SK-N-SH (cell line): ENCODE results near the gene HLA-DQA2. TPM values are rescaled to one million over a fixed set of nuclear protein-coding genes. Genes with fewer than 3 reads are reported as not detected.

Source experiments
- CTCF ChIA-PET: fragments of 300-600, 350-600 bp; formaldehyde crosslinking; extraction: SDS; loops from one replicate; lab custom pipeline; 2021; lab: Yijun Ruan, JAX
- POLR2A ChIA-PET: fragments of 350-600 bp; sonication (Branson Sonifier 250); formaldehyde crosslinking; extraction: SDS; loops from one replicate; lab custom pipeline; 2020; ENCODE audit warnings: antibody characterized with exemption, inconsistent platforms; lab: Yijun Ruan, JAX
- DNase-seq: peaks from one replicate; pipeline ENCODE4 v3.0.0; 2012
- H2AFZ ChIP-seq: fragments of 200-600 bp; sonication (generic); 2 replicates; pipeline ENCODE4 v1.8.1; 2016; ENCODE audit warnings: antibody characterized with exemption, mild to moderate bottlenecking, low read depth
- H3F3A ChIP-seq: fragments of 200-600 bp; sonication (generic); replicated peaks from 2 replicates; pipeline ENCODE3; 2016; ENCODE audit warnings: antibody characterized with exemption, mild to moderate bottlenecking; ENCODE audit not compliant: insufficient read depth
- H3K27ac ChIP-seq, 2 experiments: fragments of 200-500 bp in 1 of 2; fragments of 200-600 bp in 1 of 2; sonication (Bioruptor generic) in 1 of 2; sonication (generic), shearing (Covaris generic) in 1 of 2; 2 replicates each; pipeline versions ENCODE4 v1.5.1 to v1.6.1; 2014 to 2016; ENCODE audit warnings: low read depth in 2 of 2, inconsistent platforms in 1 of 2, low read length in 1 of 2, mild to moderate bottlenecking in 1 of 2, mixed read lengths in 1 of 2
- H3K27me3 ChIP-seq: fragments of 200-600 bp; sonication (generic), shearing (Covaris generic); 2 replicates; pipeline ENCODE4 v1.6.1; 2016; ENCODE audit warnings: mixed run types; ENCODE audit not compliant: insufficient read depth
- H3K36me3 ChIP-seq, 2 experiments: fragments of 200-500 bp in 1 of 2; fragments of 200-600 bp in 1 of 2; sonication (Bioruptor generic) in 1 of 2; sonication (generic) in 1 of 2; replicated peaks in 1 of 2; 2 replicates each; pipeline versions ENCODE3 to v1.5.1; 2014 to 2016; ENCODE audit warnings: low read length in 1 of 2, mild to moderate bottlenecking in 1 of 2; ENCODE audit not compliant: insufficient read depth in 2 of 2, control insufficient read depth in 1 of 2
- H3K4me1 ChIP-seq, 2 experiments: fragments of 200-500 bp in 1 of 2; fragments of 200-600 bp in 1 of 2; sonication (Bioruptor generic) in 1 of 2; sonication (generic), shearing (Covaris generic) in 1 of 2; 2 replicates each; pipeline versions ENCODE4 v1.5.1 to v1.6.1; 2014 to 2016; ENCODE audit warnings: low read depth in 1 of 2, low read length in 1 of 2, mixed run types in 1 of 2; ENCODE audit not compliant: insufficient read depth in 2 of 2, control insufficient read depth in 1 of 2
- H3K4me2 ChIP-seq: fragments of 200-600 bp; sonication (generic), shearing (Covaris generic); 2 replicates; pipeline ENCODE4 v1.6.1; 2017; ENCODE audit warnings: mixed run types
- H3K4me3 ChIP-seq, 2 experiments: fragments of 200-500 bp in 1 of 2; fragments of 200-600 bp in 1 of 2; sonication (Bioruptor generic) in 1 of 2; sonication (generic), shearing (Covaris generic) in 1 of 2; 2 replicates each; pipeline versions ENCODE4 v1.5.1 to v1.8.1; 2014 to 2016; ENCODE audit warnings: low read depth in 2 of 2, inconsistent platforms in 1 of 2, low read length in 1 of 2, mild to moderate bottlenecking in 1 of 2, mixed read lengths in 1 of 2, moderate library complexity in 1 of 2
- H3K79me2 ChIP-seq: fragments of 200-600 bp; sonication (generic); 2 replicates; pipeline ENCODE4 v1.8.1; 2017; ENCODE audit warnings: mild to moderate bottlenecking; ENCODE audit not compliant: insufficient read depth
- H3K9ac ChIP-seq: fragments of 200-600 bp; sonication (generic); 2 replicates; pipeline ENCODE4 v1.6.1; 2017; ENCODE audit warnings: mixed run types
- H3K9me2 ChIP-seq: fragments of 200-600 bp; sonication (generic); 2 replicates; pipeline ENCODE4 v1.6.1; 2017; ENCODE audit warnings: mixed run types
- H3K9me3 ChIP-seq: fragments of 200-600 bp; sonication (generic); 2 replicates; pipeline ENCODE4 v1.6.1; 2017; ENCODE audit warnings: mixed run types, mild to moderate bottlenecking, moderate library complexity
- H4K20me1 ChIP-seq: fragments of 200-600 bp; sonication (generic); 2 replicates; pipeline ENCODE4 v1.6.1; 2017; ENCODE audit warnings: mild to moderate bottlenecking, mixed run types; ENCODE audit not compliant: insufficient read depth
- ELF1 ChIP-seq: IDR thresholded peaks from 2 replicates; pipeline ENCODE4 v1.4.0; 2012
- EP300 ChIP-seq, 2 experiments: IDR thresholded peaks; 2 replicates each; pipeline versions ENCODE4 v1.4.0 to v1.6.1; 2012; ENCODE audit warnings: borderline replicate concordance in 1 of 2, low read depth in 1 of 2, low read length in 1 of 2
- EZH2phosphoT487 ChIP-seq: fragments of 200-600 bp; sonication (generic); IDR thresholded peaks from 2 replicates; pipeline ENCODE4 v1.6.1; 2017; ENCODE audit warnings: low read depth, mixed run types, mild to moderate bottlenecking, antibody characterized with exemption, moderate library complexity, borderline replicate concordance
- FOSL2 ChIP-seq: IDR thresholded peaks from 2 replicates; pipeline ENCODE4 v1.4.0; 2012; ENCODE audit warnings: low read depth, mild to moderate bottlenecking, moderate library complexity, borderline replicate concordance
- FOXM1 ChIP-seq: IDR thresholded peaks from 2 replicates; pipeline ENCODE4 v1.4.0; 2012; ENCODE audit warnings: low read depth, mild to moderate bottlenecking
- GABPA ChIP-seq: IDR thresholded peaks from 2 replicates; pipeline ENCODE4 v1.4.0; 2012; ENCODE audit warnings: low read depth, mild to moderate bottlenecking
- JUND ChIP-seq: IDR thresholded peaks from 2 replicates; pipeline ENCODE4 v1.4.0; 2012
- NRF1 ChIP-seq: IDR thresholded peaks from 2 replicates; pipeline ENCODE4 v1.6.1; 2012; ENCODE audit warnings: low read depth, mild to moderate bottlenecking, low read length
- POLR2AphosphoS5 ChIP-seq: IDR thresholded peaks from 2 replicates; pipeline ENCODE4 v1.6.1; 2012; ENCODE audit warnings: low read depth, low read length
- RAD21 ChIP-seq: IDR thresholded peaks from 2 replicates; pipeline ENCODE4 v1.6.1; 2012; ENCODE audit warnings: mild to moderate bottlenecking, low read length
- RCOR1 ChIP-seq: fragments of 150-350 bp; IDR thresholded peaks from 2 replicates; pipeline ENCODE4 v1.6.1; 2017; ENCODE audit warnings: antibody characterized with exemption, low read length
- RFX5 ChIP-seq: IDR thresholded peaks from 2 replicates; pipeline ENCODE4 v1.6.1; 2012; ENCODE audit warnings: mild to moderate bottlenecking, improper control_type of control experiment, low read length
- SMC3 ChIP-seq: IDR thresholded peaks from 2 replicates; pipeline ENCODE4 v1.6.1; 2012; ENCODE audit warnings: low read depth, low read length, improper control_type of control experiment
- TAF1 ChIP-seq: IDR thresholded peaks from 2 replicates; pipeline ENCODE4 v1.6.1; 2012; ENCODE audit warnings: low read depth, mild to moderate bottlenecking, low read length, moderate library complexity, borderline replicate concordance
- WGBS: methylation state at CpG from one replicate; pipeline ENCODE4 v1.1.6; 2017; ENCODE audit warnings: low lambda C conversion rate; 5-methylcytosine and 5-hydroxymethylcytosine counted together
- polyA plus RNA-seq, 3 experiments: library from polyadenylated mRNA; depleted of rRNA; stranded (reverse); fragments of >200 nt; gene quantifications; 2 replicates each; pipeline ENCODE4 v1.2.3, GENCODE V29; 2012
- TF ChIP-seq, protein P1 (sequence below): fragments of 150-350 bp; IDR thresholded peaks from 2 replicates; pipeline ENCODE4 v1.6.1; 2017; ENCODE audit warnings: antibody characterized with exemption, low read length, low read depth, borderline replicate concordance
- TF ChIP-seq, protein P2 (sequence below): IDR thresholded peaks from 2 replicates; pipeline ENCODE4 v1.4.0; 2012; ENCODE audit warnings: low read depth, borderline replicate concordance
- TF ChIP-seq, protein P3 (sequence below): IDR thresholded peaks from 2 replicates; pipeline ENCODE4; 2012

HLA-DQA2 gene
- not detected in 2 replicates for polyA plus RNA-seq (2012; rRNA removed)
- polyA plus RNA-seq (2012; cell fraction: cytosol; rRNA removed): not detected in 2 replicates
- not detected in 2 replicates for polyA plus RNA-seq (2012; cell fraction: nucleus; rRNA removed)

DNA sequence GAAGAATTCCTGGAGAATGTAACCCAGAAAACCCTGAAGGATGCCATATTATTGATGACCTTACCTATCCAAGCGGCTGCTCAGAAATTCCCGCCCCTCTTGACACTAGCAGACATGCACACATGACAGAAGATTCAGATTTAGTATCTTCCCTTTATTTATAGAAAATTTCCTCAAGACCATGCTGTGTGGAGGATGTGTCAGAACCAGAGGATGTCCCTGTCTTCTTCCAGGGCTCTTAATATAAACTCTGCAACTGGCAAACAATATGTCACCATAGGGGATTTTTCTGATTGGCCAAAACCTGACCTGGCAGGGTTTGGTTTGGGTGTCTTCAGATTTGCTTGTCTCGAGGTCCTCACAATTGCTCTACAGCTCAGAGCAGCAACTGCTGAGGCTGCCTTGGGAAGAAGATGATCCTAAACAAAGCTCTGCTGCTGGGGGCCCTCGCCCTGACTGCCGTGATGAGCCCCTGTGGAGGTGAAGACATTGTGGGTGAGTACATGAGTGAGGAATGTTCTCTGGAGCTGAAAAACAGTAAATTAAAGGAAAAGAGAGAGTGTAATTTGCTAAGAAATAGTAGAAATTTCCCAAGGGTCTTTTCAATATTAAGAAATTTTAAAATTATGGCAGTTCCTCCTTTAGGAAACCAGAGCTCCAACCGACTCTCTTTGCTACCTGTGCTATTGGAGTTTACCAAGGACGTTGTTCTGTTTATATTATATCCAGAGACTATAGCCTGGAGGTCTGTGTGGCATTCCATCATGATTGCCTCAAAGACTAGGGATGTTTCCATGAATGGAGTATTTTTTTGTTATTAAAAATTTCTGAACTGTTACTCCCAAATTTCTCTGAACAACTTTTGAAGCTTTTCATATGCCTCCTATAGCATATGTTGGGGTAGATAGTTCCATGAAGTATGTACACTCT is at the start of gene HLA-DQA2:
Gene HLA-DQA2, plus strand, starts transcription at position 361 of the 930 bp plus-strand sequence. Its CDS starts 53 bp downstream, at position 414.
- Histone ChIP-seq H3K27me3 (peaks cover 28% of the 10 kb centered on the region), H3K36me3 (no peaks in the 10 kb centered on the region), H3K4me1 (no peaks in the 10 kb centered on the region), H3K9me2 (no peaks in the 10 kb centered on the region), H3K27ac (no peak within 1 kb of the TSS), H3K4me3 (no peak within 1 kb of the TSS), H4K20me1 (no peaks in the 10 kb centered on the region), H2AFZ (no peak within 1 kb of the TSS), H3K79me2 (no peaks in the 10 kb centered on the region), H3K4me2 (no peak within 1 kb of the TSS), H3F3A (no peaks in the 10 kb centered on the region), H3K9me3 (no peaks in the 10 kb centered on the region), H3K9ac (no peak within 1 kb of the TSS)
- ChIA-PET POLR2A (no interaction called here), CTCF (no interaction called here)
- WGBS: 3% methylated on average over 7 of the region's 7 CpGs
- no peak for DNase-seq
- TF ChIP-seq GABPA (no peak), RAD21 (no peak), NRF1 (no peak), JUND (no peak), FOSL2 (no peak), TAF1 (no peak), SMC3 (no peak), FOXM1 (no peak), POLR2AphosphoS5 (no peak), RFX5 (no peak), EZH2phosphoT487 (no peak), EP300 (IDR thresholded peaks at IDR 0.05; ENCODE audit: borderline replicate concordance in 1 of 2, low read depth in 1 of 2, low read length in 1 of 2) (no peak), RCOR1 (no peak), ELF1 (no peak)
- TF ChIP-seq, protein P1, sequence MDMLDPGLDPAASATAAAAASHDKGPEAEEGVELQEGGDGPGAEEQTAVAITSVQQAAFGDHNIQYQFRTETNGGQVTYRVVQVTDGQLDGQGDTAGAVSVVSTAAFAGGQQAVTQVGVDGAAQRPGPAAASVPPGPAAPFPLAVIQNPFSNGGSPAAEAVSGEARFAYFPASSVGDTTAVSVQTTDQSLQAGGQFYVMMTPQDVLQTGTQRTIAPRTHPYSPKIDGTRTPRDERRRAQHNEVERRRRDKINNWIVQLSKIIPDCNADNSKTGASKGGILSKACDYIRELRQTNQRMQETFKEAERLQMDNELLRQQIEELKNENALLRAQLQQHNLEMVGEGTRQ: no peak
- TF ChIP-seq, protein P2, sequence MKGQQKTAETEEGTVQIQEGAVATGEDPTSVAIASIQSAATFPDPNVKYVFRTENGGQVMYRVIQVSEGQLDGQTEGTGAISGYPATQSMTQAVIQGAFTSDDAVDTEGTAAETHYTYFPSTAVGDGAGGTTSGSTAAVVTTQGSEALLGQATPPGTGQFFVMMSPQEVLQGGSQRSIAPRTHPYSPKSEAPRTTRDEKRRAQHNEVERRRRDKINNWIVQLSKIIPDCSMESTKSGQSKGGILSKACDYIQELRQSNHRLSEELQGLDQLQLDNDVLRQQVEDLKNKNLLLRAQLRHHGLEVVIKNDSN: no peak
- TF ChIP-seq, protein P3, sequence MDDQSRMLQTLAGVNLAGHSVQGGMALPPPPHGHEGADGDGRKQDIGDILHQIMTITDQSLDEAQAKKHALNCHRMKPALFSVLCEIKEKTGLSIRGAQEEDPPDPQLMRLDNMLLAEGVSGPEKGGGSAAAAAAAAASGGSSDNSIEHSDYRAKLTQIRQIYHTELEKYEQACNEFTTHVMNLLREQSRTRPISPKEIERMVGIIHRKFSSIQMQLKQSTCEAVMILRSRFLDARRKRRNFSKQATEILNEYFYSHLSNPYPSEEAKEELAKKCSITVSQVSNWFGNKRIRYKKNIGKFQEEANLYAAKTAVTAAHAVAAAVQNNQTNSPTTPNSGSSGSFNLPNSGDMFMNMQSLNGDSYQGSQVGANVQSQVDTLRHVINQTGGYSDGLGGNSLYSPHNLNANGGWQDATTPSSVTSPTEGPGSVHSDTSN: no peak
